NT2/D1 (cell line): ENCODE results near the gene STXBP1.

Source experiments
- DNase-seq: peaks from one replicate; pipeline ENCODE4 v3.0.0-alpha.2; 2011; ENCODE audit warnings: low read depth, low spot score
- H3K27me3 ChIP-seq: 2 replicates; pipeline ENCODE4 v1.6.0; 2011; ENCODE audit warnings: mild to moderate bottlenecking; ENCODE audit not compliant: insufficient read length, insufficient read depth
- H3K36me3 ChIP-seq: 2 replicates; pipeline ENCODE4 v1.6.1; 2011; ENCODE audit warnings: mild to moderate bottlenecking, low read length, mixed read lengths; ENCODE audit not compliant: insufficient read depth, insufficient read length
- H3K4me1 ChIP-seq: 2 replicates; pipeline ENCODE4 v1.5.1; 2011; ENCODE audit not compliant: insufficient read depth, insufficient read length
- H3K4me3 ChIP-seq: 2 replicates; pipeline ENCODE4 v1.5.1; 2011; ENCODE audit warnings: low read depth; ENCODE audit not compliant: insufficient read length
- H3K9ac ChIP-seq: 2 replicates; pipeline ENCODE4 v1.6.0; 2011; ENCODE audit warnings: low read depth; ENCODE audit not compliant: insufficient read length
- H3K9me3 ChIP-seq: 2 replicates; pipeline ENCODE4 v1.5.1; 2011; ENCODE audit warnings: mild to moderate bottlenecking, low read length; ENCODE audit not compliant: insufficient read depth
- SUZ12 ChIP-seq: IDR thresholded peaks from 2 replicates; pipeline ENCODE4 v1.6.1; 2011; ENCODE audit not compliant: insufficient read length, insufficient read depth; ENCODE audit errors: extremely low read depth
- YY1 ChIP-seq: IDR thresholded peaks from 2 replicates; pipeline ENCODE4 v1.6.1; 2011; ENCODE audit not compliant: insufficient read length, insufficient read depth
- ZNF274 ChIP-seq: IDR thresholded peaks from 2 replicates; pipeline ENCODE4 v1.6.1; 2011; ENCODE audit warnings: mild to moderate bottlenecking, low read depth, low read length

Gene STXBP1

GRCh38 chr9:127715470-127716337 is 103.6 kb downstream of the STXBP1 start, which contains the start of the genes PTRH1 and TTC16:
TSS of gene PTRH1 (minus strand) at chr9:127715663. CDS start at chr9:127715639, 24 bp downstream.
TSS of gene TTC16 (plus strand) at chr9:127716079. CDS start at chr9:127716146, 67 bp downstream.
- Histone ChIP-seq H3K4me1 (peaks cover 15% of the 10 kb centered on the region), H3K9ac (peak within 1 kb of the TSS; percentile 81), H3K36me3 (no peaks in the 10 kb centered on the region), H3K4me3 (peak within 1 kb of the TSS; percentile 85), H3K27me3 (peaks cover 21% of the 10 kb centered on the region), H3K9me3 (no peaks in the 10 kb centered on the region)
- peak; percentile 93 for DNase-seq
- TF ChIP-seq ZNF274 (no peak), YY1 (peak; percentile 96)

GRCh38 chr9:127716412-127716811 is 104.3 kb downstream of the STXBP1 start:
- Histone ChIP-seq H3K4me1 (peaks cover 15% of the 10 kb centered on the region), H3K27me3 (peaks cover 21% of the 10 kb centered on the region), H3K36me3 (no peaks in the 10 kb centered on the region), H3K4me3 (peak overlapping the region; percentile 85), H3K9me3 (no peaks in the 10 kb centered on the region), H3K9ac (peak overlapping the region; percentile 61)
- no peak for TF ChIP-seq ZNF274
- TF ChIP-seq SUZ12 = no peak
- TF ChIP-seq YY1 = no peak
- no peak for DNase-seq

GRCh38 chr9:127717766-127718165 is 105.7 kb downstream of the STXBP1 start:
- Histone ChIP-seq H3K4me3 (no peak overlapping the region), H3K4me1 (peaks cover 20% of the 10 kb centered on the region), H3K36me3 (no peaks in the 10 kb centered on the region), H3K9ac (no peak overlapping the region), H3K27me3 (peaks cover 21% of the 10 kb centered on the region), H3K9me3 (no peaks in the 10 kb centered on the region)
- TF ChIP-seq SUZ12 (no peak), YY1 (no peak), ZNF274 (no peak)
- DNase-seq = no peak

GRCh38 chr9:127720031-127720864 is 108.2 kb downstream of the STXBP1 start:
- H3K27me3 ChIP-seq = peaks cover 6% of the 10 kb centered on the region

GRCh38 chr9:127720865-127721227 is 108.8 kb downstream of the STXBP1 start:
- Histone ChIP-seq H3K4me1 (peaks cover 16% of the 10 kb centered on the region), H3K9ac (no peak overlapping the region), H3K27me3 (peaks cover 5% of the 10 kb centered on the region), H3K4me3 (no peak overlapping the region), H3K9me3 (no peaks in the 10 kb centered on the region), H3K36me3 (no peaks in the 10 kb centered on the region)
- no peak for DNase-seq
- no peak for TF ChIP-seq SUZ12
- TF ChIP-seq ZNF274 = no peak
- no peak for TF ChIP-seq YY1

More at GRCh38 chr9:127720031-127720864, 108.2 kb downstream of the STXBP1 start:
- Histone ChIP-seq H3K36me3 (no peaks in the 10 kb centered on the region), H3K4me3 (no peak overlapping the region), H3K4me1 (peaks cover 16% of the 10 kb centered on the region), H3K9ac (no peak overlapping the region), H3K9me3 (no peaks in the 10 kb centered on the region)
- TF ChIP-seq YY1 = no peak
- TF ChIP-seq SUZ12 = no peak
- TF ChIP-seq ZNF274 = no peak
- no peak for DNase-seq

- Histone ChIP-seq H3K36me3 (no peaks in the 10 kb centered on the region), H3K4me3 (no peak overlapping the region), H3K9ac (no peak overlapping the region), H3K9me3 (no peaks in the 10 kb centered on the region), H3K4me1 (peaks cover 11% of the 10 kb centered on the region), H3K27me3 (peaks cover 5% of the 10 kb centered on the region)
- DNase-seq = no peak
- TF ChIP-seq YY1 = no peak
- no peak for TF ChIP-seq SUZ12
- TF ChIP-seq ZNF274 = no peak
Observed at GRCh38 chr9:127721391-127721821, 109.3 kb downstream of the STXBP1 start.
